Amniotic stem cell (primary cell): ENCODE data around the gene SSH2.
"Not testable (repeated sequence)": the region's sequence is repeated elsewhere in the genome, so short reads cannot be mapped to it uniquely, and the experiment has no call there.

Source experiments
- DNase-seq: peaks from one replicate; lab custom pipeline; 2025; lab: John Stamatoyannopoulos, UW

SSH2 gene

DNA sequence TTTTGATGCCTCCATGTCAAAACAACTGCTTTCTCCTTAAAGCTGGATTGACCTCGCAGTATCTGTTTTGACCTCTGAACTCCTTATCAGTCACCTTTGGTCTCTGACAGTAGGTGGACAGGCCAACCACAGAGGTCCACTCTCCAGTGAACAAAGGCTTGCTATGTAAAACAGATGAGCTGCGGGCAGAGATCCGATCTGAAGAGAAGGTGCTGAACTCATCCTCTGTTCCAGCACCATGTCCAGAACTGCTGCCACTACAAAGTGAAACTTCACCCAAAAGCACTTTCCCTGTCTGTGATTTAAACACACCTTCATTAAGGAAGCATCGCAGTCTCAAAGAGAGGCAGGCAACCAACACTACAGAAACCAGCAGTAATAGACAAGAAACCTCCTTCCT lies 190.0 kb downstream of the SSH2 start:
- no peak for DNase-seq

DNA sequence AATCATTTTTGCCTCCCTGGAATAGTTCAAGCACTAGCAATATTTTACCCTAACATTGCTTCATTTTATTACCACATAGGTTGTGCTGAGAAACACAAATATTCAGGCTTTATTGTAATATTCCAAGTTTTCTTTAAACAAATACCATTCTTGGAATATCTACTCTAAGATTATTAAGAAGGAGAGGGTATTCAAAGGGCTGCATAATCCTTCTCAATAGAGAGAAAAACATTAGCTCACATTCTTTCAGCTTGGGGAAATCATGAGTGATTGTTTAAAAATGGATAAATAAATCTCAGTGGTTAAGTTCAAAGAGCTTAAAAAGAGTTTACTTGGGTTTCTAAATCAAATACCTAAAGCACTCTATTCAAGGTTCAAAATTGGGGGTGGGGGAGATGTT lies 195.4 kb downstream of the SSH2 start:
- no peak for DNase-seq

DNA sequence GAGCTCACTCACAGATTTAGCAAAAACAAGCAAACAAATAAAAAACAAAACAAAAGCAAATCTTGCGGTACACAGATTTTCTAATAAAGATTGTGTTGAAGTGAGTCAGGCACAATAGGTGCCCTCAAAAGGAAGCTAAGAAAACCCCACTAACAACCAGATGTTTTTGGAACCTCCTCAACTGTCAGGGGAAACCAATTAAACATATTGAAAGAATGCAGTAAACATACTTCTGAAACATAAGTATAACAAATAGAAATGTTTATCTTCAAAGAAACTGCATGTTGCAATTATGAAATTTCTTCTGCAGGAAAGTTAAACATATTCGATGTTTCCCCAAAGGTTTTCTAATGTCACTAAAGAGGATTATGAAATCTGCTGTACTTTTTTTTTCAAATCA lies 196.9 kb downstream of the SSH2 start:
- DNase-seq = no peak

DNA sequence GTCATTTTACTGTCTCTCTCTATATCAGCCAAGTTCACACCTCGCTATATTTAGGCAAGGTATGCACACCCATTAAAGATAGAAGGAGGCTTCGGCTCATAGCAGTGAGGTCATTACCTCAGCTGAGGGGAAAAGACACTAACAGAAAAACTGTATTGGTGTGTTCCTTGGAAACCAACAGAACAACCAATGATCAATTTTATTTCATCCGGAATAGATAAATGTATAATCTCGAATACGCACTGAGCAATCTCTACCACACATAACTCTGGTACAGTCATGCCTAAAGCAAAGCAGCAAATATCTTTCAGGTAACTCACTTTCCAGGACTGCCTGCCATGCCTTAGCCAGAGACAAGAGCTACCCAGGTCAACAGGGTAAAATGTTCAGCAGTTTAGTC lies 197.4 kb downstream of the SSH2 start:
- no peak for DNase-seq

DNA sequence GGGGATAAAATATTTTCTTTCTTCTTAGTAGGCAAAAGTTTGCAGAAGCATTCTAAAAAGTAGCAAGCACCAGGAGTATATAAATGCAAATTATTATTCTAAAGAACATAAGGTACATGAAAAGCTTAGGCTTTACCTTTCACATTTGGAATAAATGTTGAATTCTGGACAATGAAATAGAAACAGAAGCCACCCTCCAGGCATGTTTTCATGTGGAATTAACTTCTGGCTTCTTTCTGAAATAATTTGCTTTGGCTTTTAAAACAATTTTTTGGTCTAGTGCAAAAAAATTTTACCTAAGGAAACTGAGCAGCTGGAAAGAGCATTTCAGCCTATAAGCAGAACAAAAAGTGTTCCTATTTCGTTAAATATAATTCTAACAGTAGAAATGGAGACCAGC lies 197.8 kb downstream of the SSH2 start:
- no peak for DNase-seq

DNA sequence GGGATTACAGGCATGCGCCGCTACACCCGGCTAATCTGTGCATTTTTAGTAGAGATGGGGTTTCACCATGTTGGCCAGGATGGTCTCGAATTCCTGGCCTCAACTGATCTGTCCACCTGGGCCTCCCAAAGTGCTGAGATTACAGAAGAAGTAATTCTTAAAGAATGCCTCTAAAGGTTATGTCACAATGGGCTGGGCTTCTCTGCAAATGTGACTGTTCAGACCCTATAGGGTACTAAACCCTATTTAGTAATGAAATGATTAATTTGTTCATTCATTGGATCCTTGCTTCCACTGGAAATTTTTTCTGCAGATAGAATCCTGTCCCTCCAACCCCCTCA lies 198.5 kb downstream of the SSH2 start:
- no peak for DNase-seq

DNA sequence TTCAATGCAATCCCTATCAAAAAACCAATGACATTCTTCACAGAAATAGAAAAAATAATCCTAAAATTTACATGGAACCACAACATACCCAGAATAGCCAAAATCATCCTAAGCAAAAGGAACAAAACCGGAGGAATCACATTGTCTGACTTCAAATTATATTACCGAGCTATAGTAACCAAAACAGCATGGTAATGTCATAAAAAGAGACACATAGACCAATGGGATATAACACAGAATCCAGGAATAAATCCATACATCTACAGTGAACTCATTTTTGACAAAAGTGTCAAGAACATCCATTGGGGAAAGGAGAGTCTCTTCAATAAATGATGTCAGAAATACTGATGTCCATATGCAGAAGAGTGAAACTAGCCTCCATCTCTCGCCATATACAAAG lies 201.5 kb downstream of the SSH2 start:
- no peak for DNase-seq

DNA sequence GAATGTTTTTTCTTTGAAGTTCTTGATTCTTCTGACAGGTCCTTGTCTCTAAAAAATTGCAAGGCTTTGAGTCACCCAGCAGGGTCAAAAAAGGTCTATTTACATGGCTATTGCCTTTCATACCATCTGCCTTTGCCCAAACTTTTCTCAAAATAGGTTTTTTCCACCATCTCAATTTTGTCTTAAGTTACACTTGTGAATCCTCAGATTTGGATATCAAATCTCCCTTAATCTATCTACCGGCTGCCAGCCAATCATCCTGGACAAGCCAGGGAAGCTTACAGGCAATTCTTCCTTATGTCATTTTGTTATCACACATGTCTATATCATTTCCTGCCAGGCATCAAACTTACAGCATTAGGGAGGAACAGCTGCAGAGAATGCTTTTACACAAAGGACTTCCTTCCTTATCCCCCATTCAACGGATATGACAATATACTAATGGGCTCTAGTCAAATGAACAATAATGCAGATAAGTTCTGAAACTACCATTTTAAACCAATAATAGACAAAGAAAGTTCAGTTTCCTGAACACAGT lies 203.2 kb downstream of the SSH2 start:
- DNase-seq = no peak

DNA sequence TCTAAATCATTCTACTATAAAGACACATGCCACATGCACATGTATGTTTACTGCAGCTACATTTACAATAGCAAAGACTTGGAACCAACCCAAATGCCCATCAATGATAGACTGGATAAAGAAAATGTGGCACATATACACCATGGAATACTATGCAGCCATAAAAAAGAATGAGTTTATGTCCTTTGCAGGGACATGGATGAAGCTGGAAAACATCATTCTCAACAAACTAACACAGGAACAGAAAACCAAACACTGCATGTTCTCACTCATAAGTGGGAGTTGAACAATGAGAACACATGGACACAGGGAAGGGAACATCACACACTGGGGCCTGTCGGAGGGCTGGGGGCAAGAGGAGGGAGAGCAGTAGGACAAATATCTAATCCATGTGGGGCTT lies 204.6 kb downstream of the SSH2 start:
- DNase-seq = not testable (repeated sequence)

DNA sequence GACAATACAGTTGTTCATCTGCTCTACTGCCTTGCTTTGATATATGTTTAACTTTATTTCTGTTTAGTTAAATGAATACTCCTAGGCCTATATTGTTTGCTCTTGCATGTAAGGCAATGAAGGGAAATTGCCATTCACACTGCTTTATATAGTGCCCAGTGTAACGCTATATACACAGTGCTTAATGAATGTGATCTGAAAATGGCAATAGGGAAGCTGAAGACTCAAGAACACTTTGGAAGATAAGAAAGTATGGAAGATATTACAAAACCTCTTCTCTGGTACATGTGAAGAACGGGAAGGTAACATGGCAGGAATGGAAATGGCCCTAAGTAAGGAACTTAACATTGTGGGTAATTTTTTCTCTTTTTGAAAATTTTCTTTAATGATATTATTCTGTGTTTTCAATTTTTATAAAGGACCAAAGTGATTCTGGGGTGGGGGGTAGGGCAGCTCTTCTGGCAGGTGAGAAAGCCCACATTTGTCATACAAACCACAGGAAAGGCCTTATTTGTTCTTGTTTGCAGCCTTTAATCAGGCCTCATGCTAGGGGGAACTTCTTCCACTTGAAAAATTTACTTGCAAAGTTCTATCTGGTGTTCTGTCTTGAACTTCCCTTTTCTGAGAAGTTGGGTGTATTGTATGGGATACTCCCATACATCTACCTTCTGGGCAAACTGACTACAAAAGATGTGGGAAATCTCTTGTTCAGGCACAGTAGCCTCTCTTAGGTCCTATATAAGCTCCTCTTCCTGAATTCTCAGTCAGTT lies 206.6 kb downstream of the SSH2 start:
- DNase-seq = no peak

DNA sequence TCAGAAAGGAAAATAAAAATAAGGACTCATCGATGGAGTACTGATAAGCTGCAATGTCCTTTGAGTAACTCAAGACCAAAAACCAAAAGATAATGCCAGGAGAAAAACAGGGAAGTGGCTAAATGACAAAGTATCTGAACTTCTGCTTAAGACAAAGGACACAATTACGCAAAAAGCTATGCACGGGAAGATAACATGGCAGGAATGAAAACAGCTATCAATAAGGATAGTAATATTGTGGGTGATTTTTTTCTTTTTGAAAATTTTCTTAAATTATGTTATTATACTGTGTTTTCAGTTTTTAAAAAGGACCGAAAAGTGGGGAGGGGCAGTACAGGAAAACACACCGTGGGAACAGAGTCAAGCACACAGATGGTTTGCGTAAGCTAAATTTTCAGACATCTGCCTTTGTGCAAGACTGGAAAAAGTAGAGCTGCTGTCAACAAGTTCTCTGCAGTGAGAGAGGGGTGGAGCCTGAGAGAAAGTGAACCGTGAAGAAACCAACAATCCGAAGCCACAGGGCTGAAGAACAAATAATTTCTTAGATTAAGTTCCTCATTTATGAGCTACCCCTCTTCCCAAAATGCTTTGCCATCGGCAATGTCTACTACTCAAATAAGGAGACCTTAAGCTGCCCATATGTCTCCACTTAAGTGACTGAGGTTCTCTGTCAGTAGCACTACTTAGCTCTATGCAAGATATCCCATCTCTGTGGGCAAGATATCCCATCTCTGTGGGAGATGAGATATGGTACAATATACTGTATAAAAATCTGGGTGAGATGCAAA lies 207.4 kb downstream of the SSH2 start:
- no peak for DNase-seq

DNA sequence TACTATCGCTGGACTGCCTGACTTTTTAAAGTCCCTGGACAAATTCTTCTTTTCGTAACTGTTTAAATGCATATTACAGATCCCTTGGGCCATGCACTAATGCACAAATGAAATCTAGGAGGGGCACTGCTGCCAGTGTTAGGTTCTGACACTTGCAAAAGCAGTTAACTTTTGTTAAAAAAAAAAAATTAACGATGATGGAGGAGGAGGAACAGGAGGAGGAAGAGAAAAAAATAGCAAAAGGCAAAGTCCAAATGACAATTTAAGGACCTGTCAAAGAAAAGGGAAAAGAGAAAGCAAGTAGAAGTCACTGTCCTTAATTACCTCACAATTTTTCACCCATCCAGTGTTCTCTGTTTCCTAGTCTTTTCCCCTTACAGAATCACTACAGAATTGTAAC lies 209.5 kb downstream of the SSH2 start:
- DNase-seq = no peak

DNA sequence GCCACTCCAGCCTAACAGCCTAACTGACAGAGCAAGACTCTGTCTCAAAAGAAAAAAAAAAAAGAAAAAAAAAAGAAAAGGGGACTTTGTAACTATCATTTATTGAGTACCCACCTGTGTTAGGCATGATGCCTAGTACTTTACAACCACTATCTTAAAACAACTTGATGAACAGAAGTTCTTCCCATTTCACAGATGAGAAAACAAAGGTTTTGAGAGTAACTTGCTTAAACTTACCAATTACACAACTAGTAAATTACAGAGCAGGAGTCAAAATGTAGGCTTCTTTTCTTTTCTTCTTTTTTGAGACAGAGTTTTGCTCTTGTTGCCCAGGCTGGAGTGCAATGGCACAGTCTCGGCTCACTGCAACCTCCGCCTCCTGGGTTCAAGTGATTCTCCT lies 210.6 kb downstream of the SSH2 start:
- DNase-seq = no peak

DNA sequence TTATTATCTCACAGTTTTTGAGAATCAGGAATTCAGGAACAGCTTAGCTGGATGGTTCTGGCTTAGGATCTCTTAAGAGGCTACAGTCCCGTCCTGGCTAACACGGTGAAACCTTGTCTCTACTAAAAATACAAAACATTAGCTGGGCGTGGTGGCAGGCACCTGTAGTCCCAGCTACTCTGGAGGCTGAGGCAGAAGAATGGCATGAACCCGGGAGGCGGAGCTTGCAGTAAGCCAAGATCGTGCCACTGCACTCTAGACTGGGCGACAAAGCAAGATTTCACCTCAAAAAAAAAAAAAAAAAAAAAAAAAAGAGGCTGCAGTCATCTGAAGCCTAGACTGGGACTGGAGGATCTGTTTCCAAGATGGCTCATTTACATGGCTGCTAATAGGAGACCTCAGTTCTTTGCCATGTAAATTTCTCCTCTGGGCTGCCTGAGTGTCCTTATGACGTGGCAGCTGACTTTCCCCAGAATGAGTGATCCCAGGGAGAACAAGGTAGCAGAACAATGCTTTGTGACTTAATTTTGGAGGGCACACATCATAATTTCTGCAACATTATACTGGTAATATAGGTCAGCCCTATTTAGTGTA lies 211.5 kb downstream of the SSH2 start:
- no peak for DNase-seq

DNA sequence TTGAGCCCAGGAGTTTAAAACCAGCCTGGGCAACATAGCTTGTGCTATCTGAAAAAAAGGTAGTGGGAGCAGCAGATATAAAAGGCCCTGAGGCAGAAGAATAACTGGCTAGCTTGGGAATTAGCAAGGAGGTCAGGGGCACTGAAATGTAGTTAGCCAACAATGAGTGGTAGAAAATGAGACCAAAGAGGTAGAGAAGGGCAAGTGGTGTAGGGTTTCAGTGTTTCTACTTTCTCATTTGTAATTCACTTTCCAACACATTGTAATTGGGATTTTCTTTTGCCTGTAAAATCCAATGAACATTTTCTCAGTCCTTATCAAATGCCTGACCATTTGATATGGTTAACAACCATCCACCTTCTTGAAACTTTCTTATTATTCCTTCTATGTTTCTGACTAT lies 212.2 kb downstream of the SSH2 start:
- DNase-seq = no peak

DNA sequence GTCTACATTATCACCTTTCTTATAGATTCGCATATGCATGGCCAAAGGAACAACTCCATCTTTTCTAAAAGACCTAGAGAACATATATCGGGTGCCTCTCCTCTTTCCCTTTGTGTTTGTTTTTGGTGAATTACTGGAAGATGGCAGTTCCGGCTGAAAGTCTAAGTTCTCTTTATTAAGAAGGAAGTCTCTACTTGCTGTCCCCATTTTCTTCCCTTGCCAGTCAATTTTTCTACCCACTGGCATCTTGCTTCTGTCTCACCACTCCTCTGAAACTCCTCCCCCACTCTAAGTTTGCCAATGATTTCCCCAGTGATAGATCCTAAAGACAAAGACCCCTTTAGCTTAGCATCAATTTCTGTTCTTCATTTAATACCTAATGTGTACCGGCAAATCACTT lies 213.5 kb downstream of the SSH2 start:
- DNase-seq = no peak

DNA sequence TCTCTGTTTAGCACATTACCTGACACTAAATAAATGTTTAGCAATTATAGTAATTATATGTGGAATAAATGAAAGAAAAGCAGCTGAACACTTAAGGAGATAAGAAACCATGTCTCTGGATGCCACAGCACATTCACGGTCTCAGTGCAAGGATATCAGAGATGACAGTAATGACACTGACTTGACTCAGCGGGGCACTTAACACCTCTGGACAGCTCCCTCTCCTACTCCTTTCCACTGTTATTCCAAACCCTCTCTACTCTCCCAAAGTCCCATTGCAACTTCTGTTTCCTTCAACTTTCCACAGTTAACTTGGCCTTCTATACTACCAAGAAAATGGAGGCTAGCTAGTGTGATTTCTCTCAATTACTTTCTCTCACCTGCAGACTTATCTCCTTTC lies 214.3 kb downstream of the SSH2 start:
- DNase-seq = no peak

DNA sequence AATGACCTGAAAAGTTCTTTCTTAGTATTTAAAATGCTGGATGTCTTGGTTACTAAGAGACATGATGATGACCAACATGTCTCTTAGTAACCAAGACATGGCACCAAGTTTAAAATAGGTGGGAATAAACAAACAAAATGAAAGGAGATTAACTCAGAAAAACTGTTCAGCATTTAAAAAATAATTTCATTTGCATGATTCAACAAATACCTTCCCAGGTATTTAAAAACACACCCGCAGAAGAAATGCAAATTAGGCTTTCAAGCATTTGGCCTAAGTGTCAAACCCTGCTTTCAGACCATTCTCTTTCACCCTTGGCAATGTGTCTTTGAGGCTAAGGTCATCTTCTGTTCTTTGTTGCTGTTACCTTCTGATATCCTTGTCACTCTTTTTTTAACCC lies 215.9 kb downstream of the SSH2 start:
- no peak for DNase-seq

DNA sequence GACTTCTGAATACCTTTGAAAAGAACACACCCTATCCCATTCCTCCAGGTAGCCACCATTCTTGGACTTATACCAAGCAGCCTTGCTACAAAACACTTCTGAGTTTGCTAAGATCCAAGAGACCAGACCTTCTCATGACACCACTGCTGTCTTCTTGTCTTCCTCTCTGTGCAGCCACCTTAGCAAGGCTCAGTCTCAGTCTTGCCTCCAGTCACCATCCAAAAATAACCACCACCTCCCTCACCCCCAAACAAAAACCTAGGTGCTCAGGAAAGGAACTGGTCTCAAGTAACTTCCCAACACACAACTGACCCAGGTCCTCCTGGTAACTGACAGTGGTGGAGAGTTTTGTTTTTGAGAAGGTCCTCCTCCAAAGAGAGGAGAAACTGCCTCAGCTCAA lies 216.4 kb downstream of the SSH2 start:
- no peak for DNase-seq

DNA sequence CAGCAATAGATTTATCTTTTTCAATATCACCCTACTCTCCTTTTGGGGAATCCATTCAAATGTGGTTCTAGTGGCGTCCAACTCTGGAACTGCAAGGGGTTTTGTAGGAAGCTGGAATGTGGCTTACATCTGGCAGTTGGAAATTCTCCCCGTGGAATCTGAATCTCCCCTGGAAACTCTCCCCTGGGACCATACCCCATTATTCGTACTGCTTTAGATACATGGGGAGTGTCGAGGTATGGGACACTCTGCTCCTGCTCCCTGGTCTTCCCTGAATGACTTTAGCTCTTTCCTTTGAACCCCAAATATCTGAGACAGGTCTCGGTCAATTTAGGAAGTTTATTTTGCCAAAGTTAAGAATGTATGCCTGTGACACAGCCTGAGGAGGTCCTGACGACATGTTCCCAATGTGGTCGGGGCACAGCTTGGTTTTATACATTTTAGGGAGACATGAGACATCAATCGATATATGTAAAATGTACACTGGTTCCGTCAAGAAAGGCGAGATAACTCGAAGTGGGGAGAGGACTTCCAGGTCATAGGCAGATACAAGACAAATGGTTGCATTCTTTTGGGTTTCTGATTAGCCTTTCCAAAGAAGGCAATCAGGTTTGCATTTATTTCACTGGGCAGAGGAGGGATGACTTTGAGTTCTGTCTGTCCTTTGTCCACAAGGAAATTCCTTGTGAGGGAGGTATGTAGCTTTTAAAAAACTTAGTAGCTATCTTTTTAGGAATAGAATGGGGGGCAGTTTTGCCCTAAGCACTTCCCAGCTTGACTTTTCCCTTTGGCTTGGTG lies 218.2 kb downstream of the SSH2 start:
- DNase-seq = no peak

DNA sequence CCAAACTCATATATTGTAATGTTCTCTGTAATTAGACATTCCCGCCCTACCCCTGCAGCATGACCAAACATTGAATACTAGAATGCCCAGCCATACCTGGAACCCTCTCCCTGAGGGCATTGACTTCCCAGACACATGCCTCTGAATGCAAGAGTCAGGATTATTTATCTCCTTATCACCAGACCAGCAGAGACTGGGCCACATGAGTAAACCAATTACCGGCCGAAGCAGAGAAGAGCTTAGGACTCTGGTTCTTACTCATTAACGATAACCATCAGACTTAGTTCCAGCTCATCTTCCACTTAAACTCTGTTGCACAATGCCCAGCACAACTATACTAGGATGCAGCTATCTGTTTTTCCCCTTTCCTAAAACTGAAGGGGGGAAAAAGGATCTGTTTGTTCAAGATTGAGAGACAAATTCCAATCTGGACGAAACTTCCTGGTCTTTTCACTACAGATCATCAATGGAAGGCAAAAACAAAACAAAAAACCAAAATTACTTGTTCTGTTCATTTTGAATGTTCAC lies 219.1 kb downstream of the SSH2 start:
- DNase-seq = no peak

DNA sequence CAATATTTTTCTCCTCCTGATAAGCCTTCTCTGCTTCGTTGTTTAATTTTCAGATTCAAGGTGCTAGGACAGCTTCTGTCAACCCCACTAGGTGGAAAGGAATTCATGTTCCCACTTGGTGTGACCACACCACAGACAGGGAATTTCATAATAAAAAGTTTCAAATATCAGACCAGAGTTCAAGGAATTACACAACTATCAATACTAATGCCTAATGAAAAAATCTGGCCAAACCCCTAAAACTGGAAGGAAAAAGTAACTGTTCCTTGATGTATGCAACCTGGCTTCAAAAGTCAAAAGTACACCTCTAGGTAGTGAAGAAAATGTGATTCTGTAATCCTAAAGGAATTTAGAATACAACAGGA lies 219.5 kb downstream of the SSH2 start:
- no peak for DNase-seq
